ENCODE measurements around the gene ERCC2.
"Not testable (repeated sequence)": the region's sequence is repeated elsewhere in the genome, so short reads cannot be mapped to it uniquely, and the experiment has no call there.

The ERCC2 gene

GRCh38 chr19:45347570-45348366 lies 22.6 kb downstream of the ERCC2 start:
- H2AFZ ChIP-seq (ENCODE audit: low read length, unreplicated experiment) = no peak overlapping the region
- no peaks in the 10 kb centered on the region for H3K36me3 ChIP-seq (ENCODE audit: insufficient read depth, low read length)
- H3K27me3 ChIP-seq (ENCODE audit: insufficient read depth, low read length) = no peaks in the 10 kb centered on the region
- H3K79me2 ChIP-seq (ENCODE audit: control insufficient read depth, insufficient read depth, low read length, unreplicated experiment) = no peaks in the 10 kb centered on the region
- H3K4me1 ChIP-seq (ENCODE audit: control insufficient read depth, insufficient read depth, low read length, unreplicated experiment) = no peaks in the 10 kb centered on the region
- no peak overlapping the region for H3K4me3 ChIP-seq (ENCODE audit: low read depth, low read length)
- H3K27ac ChIP-seq (ENCODE audit: low read depth, low read length) = no peak overlapping the region

GRCh38 chr19:45346449-45346848 lies 23.9 kb downstream of the ERCC2 start:
- Histone ChIP-seq H3K27ac (ENCODE audit: low read depth, low read length) (no peak overlapping the region), H3K27me3 (ENCODE audit: insufficient read depth, low read length) (no peaks in the 10 kb centered on the region), H3K79me2 (ENCODE audit: control insufficient read depth, insufficient read depth, low read length, unreplicated experiment) (no peaks in the 10 kb centered on the region), H3K4me3 (ENCODE audit: low read depth, low read length) (no peak overlapping the region), H2AFZ (ENCODE audit: low read length, unreplicated experiment) (no peak overlapping the region), H3K36me3 (ENCODE audit: insufficient read depth, low read length) (no peaks in the 10 kb centered on the region), H3K4me1 (ENCODE audit: control insufficient read depth, insufficient read depth, low read length, unreplicated experiment) (no peaks in the 10 kb centered on the region)

DNA sequence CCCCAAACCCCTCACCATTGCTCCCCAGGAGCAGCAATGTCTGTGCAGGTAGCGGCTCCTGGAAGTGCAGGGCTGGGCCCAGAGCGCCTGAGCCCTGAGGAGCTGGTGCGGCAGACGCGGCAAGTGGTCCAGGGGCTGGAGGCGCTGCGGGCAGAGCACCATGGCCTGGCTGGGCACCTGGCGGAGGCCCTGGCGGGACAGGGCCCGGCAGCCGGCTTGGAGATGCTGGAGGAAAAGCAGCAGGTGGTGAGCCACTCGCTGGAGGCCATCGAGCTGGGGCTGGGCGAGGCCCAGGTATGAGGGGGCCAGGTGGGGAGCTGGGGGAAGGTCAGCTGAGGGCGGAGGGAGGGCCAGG lies 24.9 kb downstream of the ERCC2 start:
- Histone ChIP-seq H3K36me3 (ENCODE audit: insufficient read depth, low read length) (no peaks in the 10 kb centered on the region), H3K27ac (ENCODE audit: low read depth, low read length) (no peak overlapping the region)

GRCh38 chr19:45344621-45345505 lies 25.5 kb downstream of the ERCC2 start:
- no peak overlapping the region for H3K4me3 ChIP-seq (ENCODE audit: low read depth, low read length)
- H3K27me3 ChIP-seq (ENCODE audit: insufficient read depth, low read length) = peaks cover 9% of the 10 kb centered on the region; the same call in 1 of the 2 replicates
- no peak overlapping the region for H3K27ac ChIP-seq (ENCODE audit: low read depth, low read length)
- H3K79me2 ChIP-seq (ENCODE audit: control insufficient read depth, insufficient read depth, low read length, unreplicated experiment) = no peaks in the 10 kb centered on the region
- H2AFZ ChIP-seq (ENCODE audit: low read length, unreplicated experiment) = no peak overlapping the region
- H3K36me3 ChIP-seq (ENCODE audit: insufficient read depth, low read length) = no peaks in the 10 kb centered on the region
- H3K4me1 ChIP-seq (ENCODE audit: control insufficient read depth, insufficient read depth, low read length, unreplicated experiment) = no peaks in the 10 kb centered on the region

More for the DNA sequence above, 24.9 kb downstream of the ERCC2 start:
- no peak overlapping the region for H2AFZ ChIP-seq (ENCODE audit: low read length, unreplicated experiment)
- peaks cover 5% of the 10 kb centered on the region; the same call in 1 of the 2 replicates for H3K27me3 ChIP-seq (ENCODE audit: insufficient read depth, low read length)
- H3K4me3 ChIP-seq (ENCODE audit: low read depth, low read length) = no peak overlapping the region
- H3K79me2 ChIP-seq (ENCODE audit: control insufficient read depth, insufficient read depth, low read length, unreplicated experiment) = no peaks in the 10 kb centered on the region
- no peaks in the 10 kb centered on the region for H3K4me1 ChIP-seq (ENCODE audit: control insufficient read depth, insufficient read depth, low read length, unreplicated experiment)

GRCh38 chr19:45342911-45343310 lies 27.5 kb downstream of the ERCC2 start:
- no peak overlapping the region for H2AFZ ChIP-seq (ENCODE audit: low read length, unreplicated experiment)
- H3K27me3 ChIP-seq (ENCODE audit: insufficient read depth, low read length) = peaks cover 9% of the 10 kb centered on the region; the same call in 1 of the 2 replicates
- H3K36me3 ChIP-seq (ENCODE audit: insufficient read depth, low read length) = no peaks in the 10 kb centered on the region
- H3K4me1 ChIP-seq (ENCODE audit: control insufficient read depth, insufficient read depth, low read length, unreplicated experiment) = no peaks in the 10 kb centered on the region
- no peaks in the 10 kb centered on the region for H3K79me2 ChIP-seq (ENCODE audit: control insufficient read depth, insufficient read depth, low read length, unreplicated experiment)
- H3K4me3 ChIP-seq (ENCODE audit: low read depth, low read length) = no peak overlapping the region
- H3K27ac ChIP-seq (ENCODE audit: low read depth, low read length) = no peak overlapping the region

- Histone ChIP-seq H3K36me3 (ENCODE audit: insufficient read depth, low read length) (no peaks in the 10 kb centered on the region), H3K4me1 (ENCODE audit: control insufficient read depth, insufficient read depth, low read length, unreplicated experiment) (no peaks in the 10 kb centered on the region), H3K79me2 (ENCODE audit: control insufficient read depth, insufficient read depth, low read length, unreplicated experiment) (no peaks in the 10 kb centered on the region), H3K4me3 (ENCODE audit: low read depth, low read length) (no peak overlapping the region), H2AFZ (ENCODE audit: low read length, unreplicated experiment) (no peak overlapping the region), H3K27ac (ENCODE audit: low read depth, low read length) (no peak overlapping the region), H3K27me3 (ENCODE audit: insufficient read depth, low read length) (peaks cover 9% of the 10 kb centered on the region; the same call in 1 of the 2 replicates)
These were observed 29.4 kb downstream of the ERCC2 start for GRCh38 chr19:45340899-45341453.

- Histone ChIP-seq H2AFZ (ENCODE audit: low read length, unreplicated experiment) (no peak within 1 kb of the TSS), H3K36me3 (ENCODE audit: insufficient read depth, low read length) (no peaks in the 10 kb centered on the region), H3K27me3 (ENCODE audit: insufficient read depth, low read length) (peaks cover 9% of the 10 kb centered on the region; the same call in 1 of the 2 replicates), H3K27ac (ENCODE audit: low read depth, low read length) (no peak within 1 kb of the TSS), H3K4me1 (ENCODE audit: control insufficient read depth, insufficient read depth, low read length, unreplicated experiment) (no peaks in the 10 kb centered on the region), H3K79me2 (ENCODE audit: control insufficient read depth, insufficient read depth, low read length, unreplicated experiment) (no peaks in the 10 kb centered on the region), H3K4me3 (ENCODE audit: low read depth, low read length) (no peak within 1 kb of the TSS)
These were observed 30.0 kb downstream of the ERCC2 start, which contains the start of gene KLC3 for GRCh38 chr19:45340232-45340898. Gene KLC3 (plus strand): TSS chr19:45340750. CDS start chr19:45345542, 4,792 bp downstream.

GRCh38 chr19:45339629-45340028 lies 30.7 kb downstream of the ERCC2 start:
- Histone ChIP-seq H3K4me3 (ENCODE audit: low read depth, low read length) (no peak overlapping the region), H3K27me3 (ENCODE audit: insufficient read depth, low read length) (peaks cover 9% of the 10 kb centered on the region; the same call in 1 of the 2 replicates), H3K4me1 (ENCODE audit: control insufficient read depth, insufficient read depth, low read length, unreplicated experiment) (no peaks in the 10 kb centered on the region), H3K36me3 (ENCODE audit: insufficient read depth, low read length) (no peaks in the 10 kb centered on the region), H3K79me2 (ENCODE audit: control insufficient read depth, insufficient read depth, low read length, unreplicated experiment) (no peaks in the 10 kb centered on the region), H3K27ac (ENCODE audit: low read depth, low read length) (no peak overlapping the region), H2AFZ (ENCODE audit: low read length, unreplicated experiment) (no peak overlapping the region)

DNA sequence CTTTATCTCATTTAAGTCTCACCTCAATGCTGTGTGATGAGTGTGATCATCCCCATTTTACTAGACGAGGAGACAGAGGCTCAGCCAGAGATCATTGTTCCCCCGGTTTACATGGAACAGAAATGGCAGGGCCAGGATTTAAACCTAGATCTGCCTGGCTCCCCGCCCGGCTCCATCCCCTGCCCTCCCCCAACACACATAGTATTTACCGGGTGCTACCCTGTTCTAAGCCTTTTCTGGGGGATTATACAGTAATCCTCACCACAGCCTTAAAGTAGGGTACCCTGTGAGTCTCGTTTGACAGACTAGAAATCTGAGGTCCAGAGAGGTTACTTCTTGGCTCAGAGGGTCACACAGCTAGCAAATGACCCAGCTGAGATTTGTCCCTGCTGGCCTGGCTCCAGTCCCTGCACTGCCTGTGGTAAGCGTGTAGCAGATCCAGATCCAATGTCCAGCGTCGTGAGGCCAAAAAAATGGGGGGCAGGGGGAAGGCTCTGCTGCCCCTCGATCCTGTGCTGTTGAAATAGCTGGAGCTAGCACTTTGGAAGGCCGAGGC lies 33.6 kb downstream of the ERCC2 start:
- Histone ChIP-seq H2AFZ (ENCODE audit: low read length, unreplicated experiment) (no peak overlapping the region), H3K27ac (ENCODE audit: low read depth, low read length) (no peak overlapping the region), H3K4me3 (ENCODE audit: low read depth, low read length) (no peak overlapping the region), H3K36me3 (ENCODE audit: insufficient read depth, low read length) (no peaks in the 10 kb centered on the region), H3K79me2 (ENCODE audit: control insufficient read depth, insufficient read depth, low read length, unreplicated experiment) (no peaks in the 10 kb centered on the region), H3K27me3 (ENCODE audit: insufficient read depth, low read length) (peaks cover 9% of the 10 kb centered on the region; the same call in 1 of the 2 replicates), H3K4me1 (ENCODE audit: control insufficient read depth, insufficient read depth, low read length, unreplicated experiment) (no peaks in the 10 kb centered on the region)

GRCh38 chr19:45334881-45335280 lies 35.5 kb downstream of the ERCC2 start:
- not testable (repeated sequence) for H3K79me2 ChIP-seq (ENCODE audit: control insufficient read depth, insufficient read depth, low read length, unreplicated experiment); H3K4me1 ChIP-seq (ENCODE audit: control insufficient read depth, insufficient read depth, low read length, unreplicated experiment); H3K4me3 ChIP-seq (ENCODE audit: low read depth, low read length); H3K36me3 ChIP-seq (ENCODE audit: insufficient read depth, low read length); H3K27ac ChIP-seq (ENCODE audit: low read depth, low read length); H2AFZ ChIP-seq (ENCODE audit: low read length, unreplicated experiment); H3K27me3 ChIP-seq (ENCODE audit: insufficient read depth, low read length)
